Measurements from ENCODE around the gene ADAM8. TPM values are rescaled to one million over a fixed set of nuclear protein-coding genes. Genes with fewer than 3 reads are reported as not detected.
"Not testable (repeated sequence)": the region's sequence is repeated elsewhere in the genome, so short reads cannot be mapped to it uniquely, and the experiment has no call there.

Gene ADAM8
- total RNA-seq, 5 donors from 2014 or later (not counting 1 experiment from before 2014, with no cell fraction given), result 80.5 to 142 (median 107) TPM

GRCh38 chr10:133322064-133322709 is 45.5 kb upstream of the ADAM8 start:
- no CpG with 5 or more reads among the region's 14 CpGs for WGBS (ENCODE audit: insufficient coverage)
- CTCF ChIA-PET, result not testable (repeated sequence)

GRCh38 chr10:133320852-133321422 is 44.3 kb upstream of the ADAM8 start:
- Histone ChIP-seq H3K4me1 (ENCODE audit: control insufficient read depth in 1 of 2, extremely low read depth in 1 of 2, insufficient read depth in 2 of 2, low read length in 2 of 2) (peaks cover 5 to 26% of the 10 kb centered on the region in 2 experiments), H3K27me3 (replicated peaks in 1 of 2; ENCODE audit: control insufficient read depth in 2 of 2, extremely low read depth in 1 of 2, insufficient read depth in 2 of 2, low read length in 1 of 2) (peaks cover 0 to 24% of the 10 kb centered on the region in 2 experiments)
- H3K36me3 Mint-ChIP-seq; DNase-seq; H3K4me3 ChIP-seq (ENCODE audit: control insufficient read depth in 1 of 2, extremely low read depth in 1 of 2, low read length in 1 of 2); H3K9me3 Mint-ChIP-seq; H3K4me3 Mint-ChIP-seq; H3K27ac ChIP-seq (ENCODE audit: low read length); H3K27ac Mint-ChIP-seq; H3K36me3 ChIP-seq (ENCODE audit: control insufficient read depth in 2 of 2, extremely low read depth in 1 of 2, insufficient read depth in 1 of 2, low read length in 1 of 2); H3K9me3 ChIP-seq; ATAC-seq (replicated peaks in 1 of 4): not testable (repeated sequence)
- 97% methylated on average over 5 of the region's 6 CpGs for WGBS (ENCODE audit: insufficient coverage)
- CTCF ChIA-PET, result interaction anchor here (0.7 to 1.6 kb wide), 3 partner anchors 9 to 13 kb away, joined by 3 to 6 read pairs (median 3); no protein-coding TSS in a partner anchor
- POLR2A ChIA-PET, result interaction anchor here in 1 of 2 donors (0.5 kb wide), 1 partner anchor 58 kb away, joined by 3 read pairs; no protein-coding TSS in a partner anchor
- peaks cover 7 to 11% of the 10 kb centered on the region in 2 donors for H3K27me3 Mint-ChIP-seq
- peaks cover 8 to 13% (median 12%) of the 10 kb centered on the region in 3 donors for H3K4me1 Mint-ChIP-seq

More at GRCh38 chr10:133322064-133322709, 45.5 kb upstream of the ADAM8 start:
- ATAC-seq (replicated peaks in 1 of 4); H3K27ac ChIP-seq (ENCODE audit: low read length); H3K36me3 Mint-ChIP-seq; H3K9me3 ChIP-seq; DNase-seq; H3K9me3 Mint-ChIP-seq; H3K36me3 ChIP-seq (ENCODE audit: control insufficient read depth in 2 of 2, extremely low read depth in 1 of 2, insufficient read depth in 1 of 2, low read length in 1 of 2); H3K4me3 Mint-ChIP-seq; POLR2A ChIA-PET; H3K27ac Mint-ChIP-seq; H3K4me3 ChIP-seq (ENCODE audit: control insufficient read depth in 1 of 2, extremely low read depth in 1 of 2, low read length in 1 of 2): not testable (repeated sequence)
- H3K27me3 Mint-ChIP-seq, result peaks cover 9 to 22% of the 10 kb centered on the region in 2 donors
- Histone ChIP-seq H3K4me1 (ENCODE audit: control insufficient read depth in 1 of 2, extremely low read depth in 1 of 2, insufficient read depth in 2 of 2, low read length in 2 of 2) (peaks cover 5 to 33% of the 10 kb centered on the region in 2 experiments), H3K27me3 (replicated peaks in 1 of 2; ENCODE audit: control insufficient read depth in 2 of 2, extremely low read depth in 1 of 2, insufficient read depth in 2 of 2, low read length in 1 of 2) (peaks cover 0 to 36% of the 10 kb centered on the region in 2 experiments)
- H3K4me1 Mint-ChIP-seq, result peaks cover 11 to 15% (median 13%) of the 10 kb centered on the region in 3 donors

GRCh38 chr10:133318494-133319127 is 41.9 kb upstream of the ADAM8 start:
- Mint-ChIP-seq H3K36me3 (no peaks in the 10 kb centered on the region), H3K27ac (no peak overlapping the region), H3K4me1 (peaks cover 7 to 18% (median 13%) of the 10 kb centered on the region in 3 donors), H3K9me3 (no peaks in the 10 kb centered on the region), H3K4me3 (peak overlapping the region; percentile 44 to 78 (median 63)), H3K27me3 (peaks cover 7 to 8% of the 10 kb centered on the region in 2 donors)
- H3K9me3 ChIP-seq, result no peaks in the 10 kb centered on the region
- peaks cover 0 to 12% of the 10 kb centered on the region in 2 experiments for H3K4me1 ChIP-seq (ENCODE audit: control insufficient read depth in 1 of 2, extremely low read depth in 1 of 2, insufficient read depth in 2 of 2, low read length in 2 of 2)
- H3K36me3 ChIP-seq (ENCODE audit: control insufficient read depth in 2 of 2, extremely low read depth in 1 of 2, insufficient read depth in 1 of 2, low read length in 1 of 2), result no peaks in the 10 kb centered on the region
- DNase-seq (peak in 31 of 35 experiments; percentile 27 to 79 (median 53)), ATAC-seq (replicated peaks in 1 of 4) (peak; percentile 79 to 89 (median 86))
- WGBS (ENCODE audit: insufficient coverage), result 11% methylated on average over 41 of the region's 51 CpGs
- no peak overlapping the region for H3K27ac ChIP-seq (ENCODE audit: low read length)
- H3K4me3 ChIP-seq (ENCODE audit: control insufficient read depth in 1 of 2, extremely low read depth in 1 of 2, low read length in 1 of 2), result peak overlapping the region; percentile 44 to 51
- peaks cover 0 to 14% of the 10 kb centered on the region in 2 experiments for H3K27me3 ChIP-seq (replicated peaks in 1 of 2; ENCODE audit: control insufficient read depth in 2 of 2, extremely low read depth in 1 of 2, insufficient read depth in 2 of 2, low read length in 1 of 2)
- CTCF ChIA-PET, result interaction anchor here in 1 of 2 donors (1.0 kb wide), 1 partner anchor 10 kb away, joined by 5 read pairs; no protein-coding TSS in a partner anchor
- POLR2A ChIA-PET, result no interaction called here

- no peak overlapping the region for H3K27ac ChIP-seq (ENCODE audit: low read length)
- ATAC-seq (replicated peaks in 1 of 4), result no peak
- peaks cover 0 to 2% of the 10 kb centered on the region in 2 donors for H3K36me3 ChIP-seq (ENCODE audit: control insufficient read depth in 2 of 2, extremely low read depth in 1 of 2, insufficient read depth in 1 of 2, low read length in 1 of 2)
- no peaks in the 10 kb centered on the region for H3K9me3 Mint-ChIP-seq
- peaks cover 7 to 18% (median 13%) of the 10 kb centered on the region in 3 donors for H3K4me1 Mint-ChIP-seq
- H3K4me1 ChIP-seq (ENCODE audit: control insufficient read depth in 1 of 2, extremely low read depth in 1 of 2, insufficient read depth in 2 of 2, low read length in 2 of 2), result peaks cover 0 to 12% of the 10 kb centered on the region in 2 experiments
- ChIA-PET CTCF (no interaction called here), POLR2A (no interaction called here)
- H3K27ac Mint-ChIP-seq, result no peak overlapping the region
- peaks cover 6% of the 10 kb centered on the region for H3K36me3 Mint-ChIP-seq
- H3K4me3 ChIP-seq (ENCODE audit: control insufficient read depth in 1 of 2, extremely low read depth in 1 of 2, low read length in 1 of 2), result no peak overlapping the region
- no peaks in the 10 kb centered on the region for H3K9me3 ChIP-seq
- no peak overlapping the region for H3K4me3 Mint-ChIP-seq
- peaks cover 6 to 7% of the 10 kb centered on the region in 2 donors for H3K27me3 Mint-ChIP-seq
- peaks cover 0 to 14% of the 10 kb centered on the region in 2 experiments for H3K27me3 ChIP-seq (replicated peaks in 1 of 2; ENCODE audit: control insufficient read depth in 2 of 2, extremely low read depth in 1 of 2, insufficient read depth in 2 of 2, low read length in 1 of 2)
- no peak for DNase-seq
- no CpG with 5 or more reads among the region's 7 CpGs for WGBS (ENCODE audit: insufficient coverage)
Measured at GRCh38 chr10:133316732-133317131, 40.1 kb upstream of the ADAM8 start.

- CTCF ChIA-PET, result no interaction called here
- peaks cover 7 to 18% (median 13%) of the 10 kb centered on the region in 3 donors for H3K4me1 Mint-ChIP-seq
Measured at GRCh38 chr10:133316266-133316665, 39.6 kb upstream of the ADAM8 start.

GRCh38 chr10:133315847-133316246 is 39.2 kb upstream of the ADAM8 start:
- no peaks in the 10 kb centered on the region for H3K9me3 ChIP-seq
- H3K4me1 ChIP-seq (ENCODE audit: control insufficient read depth in 1 of 2, extremely low read depth in 1 of 2, insufficient read depth in 2 of 2, low read length in 2 of 2), result peaks cover 0 to 12% of the 10 kb centered on the region in 2 experiments
- H3K27ac ChIP-seq (ENCODE audit: low read length), result no peak overlapping the region
- no peak for ATAC-seq (replicated peaks in 1 of 4)
- no peak for DNase-seq
- peaks cover 0 to 14% of the 10 kb centered on the region in 2 experiments for H3K27me3 ChIP-seq (replicated peaks in 1 of 2; ENCODE audit: control insufficient read depth in 2 of 2, extremely low read depth in 1 of 2, insufficient read depth in 2 of 2, low read length in 1 of 2)
- H3K4me1 Mint-ChIP-seq, result peaks cover 7 to 18% (median 13%) of the 10 kb centered on the region in 3 donors
- no peak overlapping the region for H3K4me3 ChIP-seq (ENCODE audit: control insufficient read depth in 1 of 2, extremely low read depth in 1 of 2, low read length in 1 of 2)
- WGBS (ENCODE audit: insufficient coverage), result 60% methylated on average over 5 of the region's 5 CpGs
- H3K36me3 ChIP-seq (ENCODE audit: control insufficient read depth in 2 of 2, extremely low read depth in 1 of 2, insufficient read depth in 1 of 2, low read length in 1 of 2), result peaks cover 3 to 8% of the 10 kb centered on the region in 2 donors
- H3K27me3 Mint-ChIP-seq, result peaks cover 6 to 7% of the 10 kb centered on the region in 2 donors
- H3K4me3 Mint-ChIP-seq, result no peak overlapping the region
- peaks cover 10% of the 10 kb centered on the region for H3K36me3 Mint-ChIP-seq
- H3K9me3 Mint-ChIP-seq, result no peaks in the 10 kb centered on the region
- ChIA-PET CTCF (no interaction called here), POLR2A (interaction anchor here in 1 of 2 donors (0.6 to 1.1 kb wide), 2 partner anchors 8 to 39 kb away, joined by 3 read pairs; no protein-coding TSS in a partner anchor)
- H3K27ac Mint-ChIP-seq, result no peak overlapping the region

More at GRCh38 chr10:133316266-133316665, 39.6 kb upstream of the ADAM8 start:
- no peak for DNase-seq
- Mint-ChIP-seq H3K36me3 (peaks cover 10% of the 10 kb centered on the region), H3K4me3 (no peak overlapping the region), H3K9me3 (no peaks in the 10 kb centered on the region), H3K27ac (no peak overlapping the region), H3K27me3 (peaks cover 6 to 7% of the 10 kb centered on the region in 2 donors)
- H3K27me3 ChIP-seq (replicated peaks in 1 of 2; ENCODE audit: control insufficient read depth in 2 of 2, extremely low read depth in 1 of 2, insufficient read depth in 2 of 2, low read length in 1 of 2), result peaks cover 0 to 14% of the 10 kb centered on the region in 2 experiments
- H3K36me3 ChIP-seq (ENCODE audit: control insufficient read depth in 2 of 2, extremely low read depth in 1 of 2, insufficient read depth in 1 of 2, low read length in 1 of 2), result peaks cover 0 to 7% of the 10 kb centered on the region in 2 donors
- no peak overlapping the region for H3K27ac ChIP-seq (ENCODE audit: low read length)
- WGBS (ENCODE audit: insufficient coverage), result 63% methylated on average over 2 of the region's 9 CpGs
- H3K4me3 ChIP-seq (ENCODE audit: control insufficient read depth in 1 of 2, extremely low read depth in 1 of 2, low read length in 1 of 2), result no peak overlapping the region
- POLR2A ChIA-PET, result interaction anchor here in 1 of 2 donors (0.6 kb wide), 1 partner anchor 38 kb away, joined by 3 read pairs; no protein-coding TSS in a partner anchor
- peaks cover 0 to 12% of the 10 kb centered on the region in 2 experiments for H3K4me1 ChIP-seq (ENCODE audit: control insufficient read depth in 1 of 2, extremely low read depth in 1 of 2, insufficient read depth in 2 of 2, low read length in 2 of 2)
- no peak for ATAC-seq (replicated peaks in 1 of 4)
- H3K9me3 ChIP-seq, result no peaks in the 10 kb centered on the region

All from T-cell (primary cell).